Neural crest cell (in vitro differentiated cells): ENCODE results near the gene NPHP1. TPM values are rescaled to one million over a fixed set of nuclear protein-coding genes. Genes with fewer than 3 reads are reported as not detected.

Experiments used
- DNase-seq: peaks from one replicate; pipeline ENCODE4 v3.0.0; 2021; ENCODE audit warnings: low read depth, mixed read lengths, low spot score
- H3K27ac Mint-ChIP-seq: one replicate; pipeline ENCODE4 v1.8.0; 2021; ENCODE audit warnings: mild to moderate bottlenecking, mixed read lengths; ENCODE audit not compliant: unreplicated experiment
- H3K27me3 Mint-ChIP-seq: 2 replicates; pipeline ENCODE4 v1.8.0; 2021; ENCODE audit warnings: low read depth, mild to moderate bottlenecking, mixed read lengths
- H3K36me3 Mint-ChIP-seq: 2 replicates; pipeline ENCODE4 v1.8.0; 2021; ENCODE audit warnings: low read depth, mild to moderate bottlenecking, mixed read lengths
- H3K4me1 Mint-ChIP-seq: 2 replicates; pipeline ENCODE4 v1.8.0; 2021; ENCODE audit warnings: mixed read lengths
- H3K4me3 Mint-ChIP-seq: one replicate; pipeline ENCODE4 v1.8.0; 2021; ENCODE audit warnings: mild to moderate bottlenecking, mixed read lengths
- H3K9me3 Mint-ChIP-seq: 2 replicates; pipeline ENCODE4 v1.8.0; 2021; ENCODE audit warnings: mixed read lengths
- total RNA-seq: library from RNA; stranded (reverse); gene quantifications from 2 replicates; pipeline ENCODE4 v1.2.1, GENCODE V29; 2021
- TF ChIP-seq, protein P1 (sequence below): fragments of 200-600 bp; sonication (generic); conservative IDR thresholded peaks from 2 replicates; pipeline ENCODE4 v1.5.0; 2021; ENCODE audit warnings: antibody characterized with exemption, mild to moderate bottlenecking

NPHP1 gene
- total RNA-seq, 1 donor from 2014 or later = 7.3 TPM

DNA sequence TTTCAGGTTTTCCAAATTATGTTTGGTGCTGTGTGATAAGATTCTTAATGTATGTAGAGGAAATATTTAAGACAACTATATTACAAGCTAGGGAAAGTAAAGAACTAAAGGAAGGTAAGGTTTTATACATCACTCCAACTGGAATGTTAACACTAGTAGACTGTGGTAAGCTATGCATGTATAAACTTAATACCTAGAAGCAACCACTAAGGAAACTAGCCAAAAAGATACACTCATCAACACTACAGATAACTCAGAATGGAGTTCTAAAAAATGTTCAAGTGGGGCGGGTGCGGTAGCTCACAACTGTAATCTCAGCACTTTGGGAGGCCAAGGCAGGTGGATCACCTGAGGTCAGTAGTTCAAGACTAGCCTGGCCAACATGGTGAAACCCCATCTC lies 51.4 kb downstream of the NPHP1 start:
- Mint-ChIP-seq H3K27me3 (no peaks in the 10 kb centered on the region), H3K4me1 (no peaks in the 10 kb centered on the region), H3K27ac (no peak overlapping the region), H3K36me3 (peaks cover 27% of the 10 kb centered on the region), H3K9me3 (peaks cover 12% of the 10 kb centered on the region), H3K4me3 (no peak overlapping the region)
- DNase-seq = no peak
- TF ChIP-seq, protein P1, sequence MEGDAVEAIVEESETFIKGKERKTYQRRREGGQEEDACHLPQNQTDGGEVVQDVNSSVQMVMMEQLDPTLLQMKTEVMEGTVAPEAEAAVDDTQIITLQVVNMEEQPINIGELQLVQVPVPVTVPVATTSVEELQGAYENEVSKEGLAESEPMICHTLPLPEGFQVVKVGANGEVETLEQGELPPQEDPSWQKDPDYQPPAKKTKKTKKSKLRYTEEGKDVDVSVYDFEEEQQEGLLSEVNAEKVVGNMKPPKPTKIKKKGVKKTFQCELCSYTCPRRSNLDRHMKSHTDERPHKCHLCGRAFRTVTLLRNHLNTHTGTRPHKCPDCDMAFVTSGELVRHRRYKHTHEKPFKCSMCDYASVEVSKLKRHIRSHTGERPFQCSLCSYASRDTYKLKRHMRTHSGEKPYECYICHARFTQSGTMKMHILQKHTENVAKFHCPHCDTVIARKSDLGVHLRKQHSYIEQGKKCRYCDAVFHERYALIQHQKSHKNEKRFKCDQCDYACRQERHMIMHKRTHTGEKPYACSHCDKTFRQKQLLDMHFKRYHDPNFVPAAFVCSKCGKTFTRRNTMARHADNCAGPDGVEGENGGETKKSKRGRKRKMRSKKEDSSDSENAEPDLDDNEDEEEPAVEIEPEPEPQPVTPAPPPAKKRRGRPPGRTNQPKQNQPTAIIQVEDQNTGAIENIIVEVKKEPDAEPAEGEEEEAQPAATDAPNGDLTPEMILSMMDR = no peak

DNA sequence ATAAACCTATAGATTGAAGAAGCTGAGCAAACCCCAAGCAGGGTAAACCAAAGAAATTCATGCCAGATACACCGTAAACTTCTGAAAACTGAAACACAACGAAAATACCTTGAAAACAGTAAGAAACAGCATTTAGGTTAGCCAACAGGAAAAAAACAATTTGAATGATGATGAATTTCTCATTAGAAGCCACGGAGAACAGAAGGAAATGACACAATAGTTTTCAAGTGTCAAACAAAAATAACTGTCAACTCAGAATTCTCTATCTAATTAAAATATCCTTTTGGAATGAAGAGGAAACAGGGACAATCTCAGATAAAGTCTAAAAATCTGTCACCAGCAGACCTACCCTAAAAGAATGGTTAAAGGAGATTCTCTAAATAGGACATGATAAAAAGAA lies 51.9 kb downstream of the NPHP1 start:
- Mint-ChIP-seq H3K36me3 (peaks cover 29% of the 10 kb centered on the region), H3K4me3 (no peak overlapping the region), H3K27me3 (no peaks in the 10 kb centered on the region), H3K4me1 (no peaks in the 10 kb centered on the region), H3K27ac (no peak overlapping the region), H3K9me3 (peaks cover 12% of the 10 kb centered on the region)
- no peak for DNase-seq
- TF ChIP-seq, protein P1 = no peak

DNA sequence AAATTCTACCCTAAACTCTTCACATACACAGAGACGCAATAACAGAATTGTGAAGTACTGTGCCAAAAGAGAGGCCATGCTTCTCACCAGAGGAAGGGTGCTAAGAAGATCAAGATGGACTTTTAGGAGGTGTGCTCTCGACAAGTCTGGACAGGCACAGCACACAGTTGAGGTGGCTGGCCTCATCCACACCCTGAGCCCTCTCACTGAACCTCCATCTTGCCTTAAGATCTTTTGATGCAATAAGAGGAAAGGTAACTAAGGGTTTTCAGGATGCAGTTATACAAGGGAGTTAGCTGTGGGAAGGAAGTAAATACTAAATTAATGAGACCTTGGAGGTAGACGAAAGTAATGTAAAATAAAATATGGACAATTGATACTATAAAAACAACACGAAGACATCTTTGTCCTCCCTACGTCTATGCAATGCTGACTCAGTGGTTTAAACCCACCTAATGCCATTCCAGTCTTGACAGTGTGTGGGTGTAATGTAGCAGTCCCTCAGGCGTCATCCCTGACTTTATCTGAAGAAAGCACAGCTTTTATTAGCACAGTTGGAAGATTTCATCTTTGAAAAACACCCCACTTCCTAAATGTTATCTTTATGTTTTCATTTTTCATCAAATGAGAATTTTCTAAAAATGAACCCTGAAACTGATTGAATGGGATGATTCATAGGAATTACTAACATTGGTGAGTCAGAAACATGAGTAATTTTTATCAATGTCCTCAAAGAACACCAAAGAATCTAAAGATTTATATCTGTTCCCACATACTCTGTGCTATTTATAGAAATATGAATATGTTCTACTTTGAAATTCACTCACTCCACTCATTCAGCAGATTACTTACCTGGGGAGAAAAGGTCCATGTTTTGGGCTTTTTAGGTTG lies 55.2 kb downstream of the NPHP1 start:
- Mint-ChIP-seq H3K27me3 (no peaks in the 10 kb centered on the region), H3K4me1 (no peaks in the 10 kb centered on the region), H3K27ac (no peak overlapping the region), H3K36me3 (peaks cover 17% of the 10 kb centered on the region), H3K9me3 (peaks cover 9% of the 10 kb centered on the region), H3K4me3 (no peak overlapping the region)
- TF ChIP-seq, protein P1 = no peak
- no peak for DNase-seq

DNA sequence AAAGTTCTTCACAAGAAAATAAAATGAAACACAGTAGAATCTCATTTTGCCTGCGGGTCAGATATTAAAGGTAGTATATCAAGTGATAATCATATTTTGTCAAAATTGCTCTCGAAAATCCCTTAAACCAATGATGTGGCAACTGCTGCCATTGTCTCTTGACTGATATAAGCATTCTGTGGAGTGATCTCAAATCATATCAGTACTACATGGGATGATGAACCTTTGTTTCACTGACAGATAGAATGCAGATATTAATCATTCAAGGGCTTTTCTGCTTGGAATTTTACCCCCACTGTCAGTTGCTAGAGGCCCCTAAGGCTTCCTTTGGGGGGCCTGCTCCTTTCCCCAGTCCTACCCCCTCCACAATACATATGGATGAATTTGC lies 57.9 kb downstream of the NPHP1 start:
- Mint-ChIP-seq H3K9me3 (no peaks in the 10 kb centered on the region), H3K27me3 (no peaks in the 10 kb centered on the region), H3K36me3 (peaks cover 2% of the 10 kb centered on the region), H3K27ac (no peak overlapping the region), H3K4me1 (no peaks in the 10 kb centered on the region), H3K4me3 (no peak overlapping the region)
- no peak for DNase-seq
- TF ChIP-seq, protein P1 = no peak

DNA sequence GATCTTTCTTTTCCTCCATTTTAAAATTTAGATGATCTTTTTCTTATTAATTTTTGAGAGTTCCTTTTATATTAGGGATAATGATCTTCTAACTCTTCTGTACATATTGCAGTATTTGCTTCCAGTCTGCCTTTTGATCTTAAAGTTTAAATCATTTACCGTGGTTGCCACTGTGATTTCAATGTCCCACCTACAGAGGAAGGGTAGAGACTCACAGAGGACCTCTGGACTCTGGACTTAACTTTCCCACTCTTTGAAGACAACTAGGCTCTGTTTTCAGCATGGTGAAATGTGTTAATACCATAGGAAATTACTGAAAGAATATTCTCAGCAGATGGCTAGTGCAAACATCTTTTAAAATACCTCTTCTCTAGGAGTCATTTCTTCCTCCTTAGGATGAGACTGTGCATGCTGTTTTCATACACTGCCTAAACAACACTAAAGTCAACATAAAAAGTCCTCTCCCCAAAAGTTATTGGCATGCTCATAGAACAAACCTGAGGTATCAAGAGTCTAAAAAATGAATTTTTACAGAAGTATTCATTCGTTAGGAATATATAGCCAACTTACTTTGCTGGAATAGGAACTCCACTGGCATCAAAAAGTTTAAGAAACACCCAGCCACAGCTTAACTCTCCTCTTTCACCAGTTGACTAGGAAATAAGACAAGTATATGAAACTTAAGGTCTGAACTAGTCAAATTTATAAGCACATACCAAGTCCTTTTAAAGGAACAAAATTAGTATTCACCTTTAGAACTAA lies 58.4 kb downstream of the NPHP1 start:
- TF ChIP-seq, protein P1 = no peak
- H3K36me3 Mint-ChIP-seq = peaks cover 2% of the 10 kb centered on the region
- H3K9me3 Mint-ChIP-seq = no peaks in the 10 kb centered on the region
- no peaks in the 10 kb centered on the region for H3K4me1 Mint-ChIP-seq
- no peaks in the 10 kb centered on the region for H3K27me3 Mint-ChIP-seq
- no peak overlapping the region for H3K27ac Mint-ChIP-seq
- no peak overlapping the region for H3K4me3 Mint-ChIP-seq
- DNase-seq = no peak
